ENCODE measurements around the gene TSC22D1. TPM values are rescaled to one million over a fixed set of nuclear protein-coding genes. Genes with fewer than 3 reads are reported as not detected.

The TSC22D1 gene
- total and polyA plus RNA-seq, 2 experiments from 2014 or later: 173 to 195 TPM

DNA sequence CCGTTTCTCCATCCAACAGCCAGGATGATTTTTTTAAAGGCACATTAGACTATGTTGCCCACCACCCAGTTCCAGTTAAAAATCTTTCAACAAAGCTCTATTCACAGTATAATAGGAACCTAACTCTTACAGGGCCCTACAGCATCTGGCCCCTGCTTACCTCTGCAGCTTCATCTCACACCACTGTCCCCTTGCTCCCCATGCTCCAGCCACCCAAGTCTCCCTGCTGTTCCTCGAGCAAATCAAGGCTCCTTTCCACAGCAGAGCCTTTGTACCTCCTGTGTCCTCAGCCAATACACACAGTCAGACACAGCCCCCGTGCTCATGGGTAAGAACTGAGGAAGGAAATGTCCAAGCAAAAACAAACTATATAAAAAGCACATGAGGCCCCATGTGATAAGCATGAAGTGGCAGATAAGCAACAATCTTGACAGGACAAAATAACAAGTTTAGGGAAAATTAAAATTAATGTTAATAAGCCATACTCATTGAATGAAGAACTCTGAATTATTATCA, 67.5 kb downstream of the TSC22D1 start:
- no peaks in the 10 kb centered on the region for H3K9me3 ChIP-seq (ENCODE audit: low read depth)
- H3K27me3 ChIP-seq: no peaks in the 10 kb centered on the region
- no peaks in the 10 kb centered on the region for H3K36me3 ChIP-seq (replicated peaks; ENCODE audit: insufficient read depth, low read depth)
- H3K9me2 ChIP-seq (replicated peaks; ENCODE audit: insufficient read depth): no peaks in the 10 kb centered on the region
- H3K4me2 ChIP-seq: no peak overlapping the region
- no peak overlapping the region for H2AFZ ChIP-seq
- no peak for DNase-seq (ENCODE audit: low spot score)
- H3K4me1 ChIP-seq (ENCODE audit: insufficient read depth): no peaks in the 10 kb centered on the region
- H3K4me3 ChIP-seq: no peak overlapping the region
- peaks cover 2% of the 10 kb centered on the region for H3K79me2 ChIP-seq
- WGBS (ENCODE audit: low lambda C conversion rate, missing lambda C conversion rate): 81% methylated on average over 3 of the region's 3 CpGs
- H4K20me1 ChIP-seq (ENCODE audit: insufficient read depth, poor library complexity, severe bottlenecking): no peaks in the 10 kb centered on the region
- H3K27ac ChIP-seq: no peak overlapping the region
- no peak for TF ChIP-seq EZH2phosphoT487 (IDR thresholded peaks at IDR 0.05; ENCODE audit: low read depth, severe bottlenecking, unreplicated experiment)
- TF ChIP-seq, protein P1, sequence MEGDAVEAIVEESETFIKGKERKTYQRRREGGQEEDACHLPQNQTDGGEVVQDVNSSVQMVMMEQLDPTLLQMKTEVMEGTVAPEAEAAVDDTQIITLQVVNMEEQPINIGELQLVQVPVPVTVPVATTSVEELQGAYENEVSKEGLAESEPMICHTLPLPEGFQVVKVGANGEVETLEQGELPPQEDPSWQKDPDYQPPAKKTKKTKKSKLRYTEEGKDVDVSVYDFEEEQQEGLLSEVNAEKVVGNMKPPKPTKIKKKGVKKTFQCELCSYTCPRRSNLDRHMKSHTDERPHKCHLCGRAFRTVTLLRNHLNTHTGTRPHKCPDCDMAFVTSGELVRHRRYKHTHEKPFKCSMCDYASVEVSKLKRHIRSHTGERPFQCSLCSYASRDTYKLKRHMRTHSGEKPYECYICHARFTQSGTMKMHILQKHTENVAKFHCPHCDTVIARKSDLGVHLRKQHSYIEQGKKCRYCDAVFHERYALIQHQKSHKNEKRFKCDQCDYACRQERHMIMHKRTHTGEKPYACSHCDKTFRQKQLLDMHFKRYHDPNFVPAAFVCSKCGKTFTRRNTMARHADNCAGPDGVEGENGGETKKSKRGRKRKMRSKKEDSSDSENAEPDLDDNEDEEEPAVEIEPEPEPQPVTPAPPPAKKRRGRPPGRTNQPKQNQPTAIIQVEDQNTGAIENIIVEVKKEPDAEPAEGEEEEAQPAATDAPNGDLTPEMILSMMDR (IDR thresholded peaks at IDR 0.05; ENCODE audit: poor library complexity): no peak
- no peak for TF ChIP-seq EZH2 (IDR thresholded peaks at IDR 0.05; ENCODE audit: borderline replicate concordance)

GRCh38 chr13:44507639-44508038, 68.5 kb downstream of the TSC22D1 start:
- DNase-seq (ENCODE audit: low spot score): no peak
- no peaks in the 10 kb centered on the region for H4K20me1 ChIP-seq (ENCODE audit: insufficient read depth, poor library complexity, severe bottlenecking)
- H3K4me1 ChIP-seq (ENCODE audit: insufficient read depth): no peaks in the 10 kb centered on the region
- peaks cover 2% of the 10 kb centered on the region for H3K79me2 ChIP-seq
- no peak overlapping the region for H3K4me3 ChIP-seq
- H2AFZ ChIP-seq: no peak overlapping the region
- no peak overlapping the region for H3K4me2 ChIP-seq
- H3K27me3 ChIP-seq: no peaks in the 10 kb centered on the region
- no peak overlapping the region for H3K27ac ChIP-seq
- no peaks in the 10 kb centered on the region for H3K9me2 ChIP-seq (replicated peaks; ENCODE audit: insufficient read depth)
- TF ChIP-seq EZH2 (IDR thresholded peaks at IDR 0.05; ENCODE audit: borderline replicate concordance) (no peak), EZH2phosphoT487 (IDR thresholded peaks at IDR 0.05; ENCODE audit: low read depth, severe bottlenecking, unreplicated experiment) (no peak)
- TF ChIP-seq, protein P1 (IDR thresholded peaks at IDR 0.05; ENCODE audit: poor library complexity): no peak
- WGBS (ENCODE audit: low lambda C conversion rate, missing lambda C conversion rate): 81% methylated on average over 4 of the region's 4 CpGs
- H3K9me3 ChIP-seq (ENCODE audit: low read depth): no peaks in the 10 kb centered on the region
- H3K36me3 ChIP-seq (replicated peaks; ENCODE audit: insufficient read depth, low read depth): no peaks in the 10 kb centered on the region

- H3K9me2 ChIP-seq (replicated peaks; ENCODE audit: insufficient read depth): no peaks in the 10 kb centered on the region
- no peaks in the 10 kb centered on the region for H3K27me3 ChIP-seq
- H3K9me3 ChIP-seq (ENCODE audit: low read depth): no peaks in the 10 kb centered on the region
- no peaks in the 10 kb centered on the region for H3K36me3 ChIP-seq (replicated peaks; ENCODE audit: insufficient read depth, low read depth)
- no peaks in the 10 kb centered on the region for H4K20me1 ChIP-seq (ENCODE audit: insufficient read depth, poor library complexity, severe bottlenecking)
- no peak overlapping the region for H3K27ac ChIP-seq
- H2AFZ ChIP-seq: no peak overlapping the region
- TF ChIP-seq EZH2phosphoT487 (IDR thresholded peaks at IDR 0.05; ENCODE audit: low read depth, severe bottlenecking, unreplicated experiment) (no peak), EZH2 (IDR thresholded peaks at IDR 0.05; ENCODE audit: borderline replicate concordance) (no peak)
- TF ChIP-seq, protein P1 (IDR thresholded peaks at IDR 0.05; ENCODE audit: poor library complexity): no peak
- H3K4me1 ChIP-seq (ENCODE audit: insufficient read depth): no peaks in the 10 kb centered on the region
- 100% methylated on average over 1 of the region's 1 CpG for WGBS (ENCODE audit: low lambda C conversion rate, missing lambda C conversion rate)
- peaks cover 2% of the 10 kb centered on the region for H3K79me2 ChIP-seq
- H3K4me2 ChIP-seq: no peak overlapping the region
- no peak overlapping the region for H3K4me3 ChIP-seq
- no peak for DNase-seq (ENCODE audit: low spot score)
These were observed 69.4 kb downstream of the TSC22D1 start for GRCh38 chr13:44506719-44507118.

Data from hepatocyte (in vitro differentiated cells).